Measurements from ENCODE around the gene CNTNAP5. TPM values are rescaled to one million over a fixed set of nuclear protein-coding genes. Genes with fewer than 3 reads are reported as not detected.

CNTNAP5 gene
- total RNA-seq, 4 donors from 2014 or later, result 0.17 TPM; not detected in 3

- no peak for DNase-seq (ENCODE audit: extremely low spot score)
- H3K4me3 ChIP-seq, result no peak overlapping the region
- H3K4me1 ChIP-seq, result peaks cover 0 to 6% (median 0%) of the 10 kb centered on the region in 4 donors
- no peaks in the 10 kb centered on the region for H3K36me3 ChIP-seq
- intact Hi-C loops (cut with DNase I), result no loop called here
- no peak for TF ChIP-seq CTCF (IDR thresholded peaks at IDR 0.05)
- TF ChIP-seq EP300 (IDR thresholded peaks at IDR 0.05), result no peak
- no peak for TF ChIP-seq POLR2A (IDR thresholded peaks at IDR 0.05; ENCODE audit: low read depth)
- TF ChIP-seq POLR2AphosphoS5 (IDR thresholded peaks at IDR 0.05), result no peak
- no peak overlapping the region for H3K27ac ChIP-seq (replicated peaks in 1 of 4)
- H3K27me3 ChIP-seq, result no peaks in the 10 kb centered on the region
- WGBS, result 66% methylated on average over 4 of the region's 4 CpGs
- no peaks in the 10 kb centered on the region for H3K9me3 ChIP-seq
Measured at GRCh38 chr2:124560592-124561112, 535.6 kb downstream of the CNTNAP5 start.

GRCh38 chr2:124561486-124561885 is 536.4 kb downstream of the CNTNAP5 start:
- 90% methylated on average over 2 of the region's 2 CpGs for WGBS

GRCh38 chr2:124563426-124563825 is 538.3 kb downstream of the CNTNAP5 start:
- H3K4me1 ChIP-seq, result no peaks in the 10 kb centered on the region
- no peaks in the 10 kb centered on the region for H3K9me3 ChIP-seq
- H3K27me3 ChIP-seq, result no peaks in the 10 kb centered on the region
- no peaks in the 10 kb centered on the region for H3K36me3 ChIP-seq
- intact Hi-C loops (cut with DNase I), result no loop called here
- TF ChIP-seq POLR2A (IDR thresholded peaks at IDR 0.05; ENCODE audit: low read depth), result no peak
- TF ChIP-seq EP300 (IDR thresholded peaks at IDR 0.05), result no peak
- TF ChIP-seq POLR2AphosphoS5 (IDR thresholded peaks at IDR 0.05), result no peak
- no peak for TF ChIP-seq CTCF (IDR thresholded peaks at IDR 0.05)
- no peak for DNase-seq (ENCODE audit: extremely low spot score)
- no peak overlapping the region for H3K4me3 ChIP-seq
- H3K27ac ChIP-seq (replicated peaks in 1 of 4), result no peak overlapping the region

More at GRCh38 chr2:124561486-124561885, 536.4 kb downstream of the CNTNAP5 start:
- Histone ChIP-seq H3K27me3 (no peaks in the 10 kb centered on the region), H3K9me3 (no peaks in the 10 kb centered on the region), H3K36me3 (no peaks in the 10 kb centered on the region), H3K4me1 (no peaks in the 10 kb centered on the region), H3K4me3 (no peak overlapping the region), H3K27ac (replicated peaks in 1 of 4) (no peak overlapping the region)
- TF ChIP-seq POLR2A (IDR thresholded peaks at IDR 0.05; ENCODE audit: low read depth), result no peak
- TF ChIP-seq CTCF (IDR thresholded peaks at IDR 0.05), result no peak
- no peak for TF ChIP-seq POLR2AphosphoS5 (IDR thresholded peaks at IDR 0.05)
- no peak for TF ChIP-seq EP300 (IDR thresholded peaks at IDR 0.05)
- DNase-seq (ENCODE audit: extremely low spot score), result no peak
- intact Hi-C loops (cut with DNase I), result no loop called here

GRCh38 chr2:124566518-124566970 is 541.5 kb downstream of the CNTNAP5 start:
- no peak for DNase-seq (ENCODE audit: extremely low spot score)
- Histone ChIP-seq H3K27ac (replicated peaks in 1 of 4) (no peak overlapping the region), H3K4me1 (no peaks in the 10 kb centered on the region), H3K9me3 (no peaks in the 10 kb centered on the region), H3K4me3 (no peak overlapping the region), H3K27me3 (no peaks in the 10 kb centered on the region), H3K36me3 (no peaks in the 10 kb centered on the region)
- intact Hi-C loops (cut with DNase I), result no loop called here
- no peak for TF ChIP-seq POLR2A (IDR thresholded peaks at IDR 0.05; ENCODE audit: low read depth)
- no peak for TF ChIP-seq POLR2AphosphoS5 (IDR thresholded peaks at IDR 0.05)
- TF ChIP-seq CTCF (IDR thresholded peaks at IDR 0.05), result no peak
- TF ChIP-seq EP300 (IDR thresholded peaks at IDR 0.05), result no peak

GRCh38 chr2:124570872-124571271 is 545.8 kb downstream of the CNTNAP5 start:
- H3K9me3 ChIP-seq, result no peaks in the 10 kb centered on the region
- intact Hi-C loops (cut with DNase I), result no loop called here

More at GRCh38 chr2:124570872-124571271, 545.8 kb downstream of the CNTNAP5 start:
- H3K4me3 ChIP-seq, result no peak overlapping the region
- TF ChIP-seq CTCF (IDR thresholded peaks at IDR 0.05) (no peak), POLR2AphosphoS5 (IDR thresholded peaks at IDR 0.05) (no peak), EP300 (IDR thresholded peaks at IDR 0.05) (no peak), POLR2A (IDR thresholded peaks at IDR 0.05; ENCODE audit: low read depth) (no peak)
- H3K27me3 ChIP-seq, result no peaks in the 10 kb centered on the region
- no peaks in the 10 kb centered on the region for H3K36me3 ChIP-seq
- no peak overlapping the region for H3K27ac ChIP-seq (replicated peaks in 1 of 4)
- no peaks in the 10 kb centered on the region for H3K4me1 ChIP-seq
- DNase-seq (ENCODE audit: extremely low spot score), result no peak

All from esophagus muscularis mucosa (tissue), 4 donors.